H1 (cell line): Measurements from ENCODE around the gene RPS3A. TPM values are rescaled to one million over a fixed set of nuclear protein-coding genes. Genes with fewer than 3 reads are reported as not detected.

Experiments used
- CBX8 ChIP-seq: fragments of 300-800, 300-1000 bp; sonication (generic); IDR thresholded peaks from 2 replicates; pipeline ENCODE4 v1.7.1; 2016; ENCODE audit warnings: low read depth, low read length, borderline replicate concordance
- CHD7 ChIP-seq: fragments of 300-600 bp; sonication (generic); IDR thresholded peaks from 2 replicates; pipeline ENCODE4 v1.7.1; 2012; ENCODE audit warnings: low read length, moderate library complexity, mild to moderate bottlenecking, inconsistent platforms; ENCODE audit not compliant: insufficient replicate concordance
- EGR1 ChIP-seq: IDR thresholded peaks from 2 replicates; pipeline ENCODE4 v1.6.1; 2011; ENCODE audit warnings: low read depth, low read length, borderline replicate concordance
- polyA plus RNA-seq, 7 experiments: library from polyadenylated mRNA; depleted of rRNA in 3 of 7; stranded (reverse) in 5 of 7; unstranded in 2 of 7; fragments of >200 nt in 5 of 7; fragments of 200-250 nt in 2 of 7; gene quantifications; 1 replicate in 5 of 7; 2 replicates in 1 of 7; 4 replicates in 1 of 7; pipeline versions ENCODE4 v1.2.1 to v1.2.3, GENCODE V29; 2011 to 2013; ENCODE audit warnings: missing spikeins in 2 of 7, mixed read lengths in 2 of 7
- total RNA-seq: library from RNA; stranded (reverse); fragmentation: NEBNext Ultra II Directional; extraction: Animal tissue kit (Norgen Biotek cat#: 25700); gene quantifications from 2 replicates; pipeline ENCODE4 v1.2.1, GENCODE V29; 2021

RPS3A gene
- total and polyA plus RNA-seq, 2 of the 8 experiments (the other 6 are each of a cell fraction or from before 2014, with no cell fraction given): 2,162 to 2,822 TPM

DNA sequence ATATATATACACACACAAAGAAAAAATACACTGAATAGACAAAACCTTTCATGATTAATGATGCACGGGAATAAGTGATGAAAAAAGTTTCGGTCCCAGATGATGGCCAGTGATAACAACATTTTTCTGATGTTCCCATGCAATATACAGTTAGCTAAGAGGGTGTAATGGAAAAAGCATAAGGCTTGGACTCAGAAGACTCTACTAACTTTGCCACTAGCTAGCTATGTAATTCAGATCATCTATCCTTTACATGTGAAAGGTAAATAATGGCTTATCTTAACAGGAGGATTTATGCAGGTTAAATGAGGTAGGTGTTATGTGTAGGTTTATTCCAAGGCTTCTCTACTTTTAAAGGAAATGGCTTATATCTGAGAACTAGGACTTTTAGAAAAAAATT, 4.3 kb downstream of the RPS3A start (continued):
- no peak for TF ChIP-seq CHD7
- TF ChIP-seq EGR1: no peak
- no peak for TF ChIP-seq CBX8
